Stimulated activated CD8-positive, alpha-beta memory T cell treated with anti-CD3 and anti-CD28 coated beads, Interleukin-7, amount 100 ng/mL, for 48 hours (primary cell): ENCODE measurements around the gene SRRM2.

Source experiments
- DNase-seq, 2 donors: peaks; one replicate each; pipeline ENCODE4 v3.0.0-alpha.2; 2020; ENCODE audit warnings: low read depth in 1 of 2; ENCODE audit errors: extremely low read depth in 1 of 2

SRRM2 gene

DNA sequence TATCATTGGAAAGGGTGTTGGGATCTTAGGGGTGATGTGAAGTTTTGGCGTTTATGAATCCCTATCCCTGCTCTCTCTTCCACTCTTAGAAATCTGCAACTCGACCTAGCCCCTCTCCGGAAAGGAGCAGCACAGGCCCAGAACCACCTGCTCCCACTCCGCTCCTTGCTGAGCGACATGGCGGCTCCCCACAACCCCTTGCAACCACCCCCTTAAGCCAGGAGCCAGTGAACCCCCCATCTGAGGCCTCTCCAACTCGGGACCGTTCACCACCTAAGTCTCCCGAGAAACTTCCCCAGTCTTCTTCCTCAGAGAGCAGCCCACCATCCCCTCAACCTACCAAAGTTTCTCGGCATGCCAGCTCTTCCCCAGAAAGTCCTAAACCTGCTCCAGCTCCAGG lies 9.0 kb downstream of the SRRM2 start:
- DNase-seq = no peak

DNA sequence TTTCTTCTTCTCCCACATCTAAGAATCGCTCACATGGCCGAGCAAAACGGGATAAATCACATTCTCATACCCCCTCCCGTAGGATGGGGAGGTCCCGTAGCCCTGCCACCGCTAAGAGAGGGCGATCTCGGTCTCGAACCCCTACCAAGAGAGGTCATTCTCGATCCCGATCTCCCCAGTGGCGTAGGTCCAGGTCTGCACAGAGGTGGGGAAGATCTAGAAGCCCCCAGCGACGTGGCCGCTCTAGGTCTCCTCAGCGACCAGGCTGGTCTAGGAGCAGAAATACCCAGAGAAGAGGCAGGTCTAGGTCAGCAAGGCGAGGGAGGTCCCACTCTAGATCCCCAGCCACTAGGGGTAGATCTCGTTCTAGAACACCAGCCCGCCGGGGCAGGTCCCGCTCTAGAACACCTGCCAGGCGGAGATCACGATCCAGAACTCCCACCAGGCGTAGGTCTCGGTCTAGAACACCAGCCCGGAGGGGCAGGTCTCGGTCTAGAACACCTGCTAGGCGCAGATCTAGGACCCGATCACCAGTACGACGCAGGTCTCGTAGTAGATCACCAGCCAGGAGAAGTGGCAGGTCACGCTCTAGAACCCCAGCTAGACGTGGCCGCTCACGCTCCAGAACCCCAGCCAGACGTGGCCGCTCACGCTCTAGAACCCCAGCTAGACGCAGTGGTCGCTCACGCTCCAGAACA lies 9.6 kb downstream of the SRRM2 start:
- DNase-seq = no peak

DNA sequence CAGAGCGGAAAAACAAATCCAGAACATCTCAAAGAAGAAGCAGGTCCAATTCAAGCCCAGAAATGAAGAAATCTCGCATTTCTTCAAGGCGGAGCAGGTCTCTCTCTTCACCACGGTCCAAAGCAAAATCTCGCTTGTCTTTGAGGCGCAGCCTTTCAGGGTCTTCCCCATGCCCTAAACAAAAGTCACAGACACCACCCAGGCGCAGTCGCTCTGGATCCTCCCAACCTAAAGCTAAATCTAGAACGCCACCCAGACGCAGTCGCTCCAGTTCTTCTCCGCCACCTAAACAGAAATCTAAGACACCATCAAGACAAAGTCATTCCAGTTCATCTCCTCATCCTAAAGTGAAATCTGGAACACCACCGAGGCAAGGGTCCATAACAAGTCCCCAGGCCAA lies 10.3 kb downstream of the SRRM2 start:
- no peak for DNase-seq

DNA sequence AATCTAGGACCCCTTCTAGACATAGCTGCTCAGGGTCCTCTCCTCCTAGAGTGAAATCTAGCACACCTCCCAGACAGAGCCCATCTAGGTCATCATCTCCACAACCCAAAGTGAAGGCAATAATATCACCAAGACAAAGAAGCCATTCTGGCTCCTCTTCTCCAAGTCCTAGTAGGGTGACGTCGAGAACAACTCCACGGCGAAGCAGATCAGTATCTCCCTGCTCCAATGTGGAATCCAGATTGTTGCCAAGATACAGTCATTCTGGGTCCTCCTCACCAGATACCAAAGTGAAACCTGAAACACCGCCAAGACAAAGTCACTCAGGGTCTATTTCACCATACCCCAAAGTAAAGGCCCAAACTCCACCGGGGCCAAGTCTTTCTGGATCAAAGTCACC lies 10.7 kb downstream of the SRRM2 start:
- no peak for DNase-seq

DNA sequence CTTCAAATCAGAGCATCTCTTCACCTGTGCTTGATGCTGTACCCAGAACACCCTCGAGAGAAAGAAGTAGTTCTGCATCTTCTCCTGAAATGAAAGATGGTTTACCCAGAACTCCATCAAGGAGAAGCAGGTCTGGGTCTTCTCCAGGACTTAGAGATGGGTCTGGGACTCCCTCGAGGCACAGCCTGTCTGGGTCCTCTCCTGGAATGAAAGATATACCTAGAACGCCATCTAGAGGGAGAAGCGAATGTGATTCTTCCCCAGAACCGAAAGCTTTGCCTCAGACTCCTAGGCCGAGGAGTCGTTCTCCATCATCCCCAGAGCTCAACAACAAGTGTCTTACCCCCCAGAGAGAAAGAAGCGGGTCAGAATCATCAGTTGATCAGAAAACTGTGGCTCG lies 12.3 kb downstream of the SRRM2 start:
- DNase-seq = no peak

DNA sequence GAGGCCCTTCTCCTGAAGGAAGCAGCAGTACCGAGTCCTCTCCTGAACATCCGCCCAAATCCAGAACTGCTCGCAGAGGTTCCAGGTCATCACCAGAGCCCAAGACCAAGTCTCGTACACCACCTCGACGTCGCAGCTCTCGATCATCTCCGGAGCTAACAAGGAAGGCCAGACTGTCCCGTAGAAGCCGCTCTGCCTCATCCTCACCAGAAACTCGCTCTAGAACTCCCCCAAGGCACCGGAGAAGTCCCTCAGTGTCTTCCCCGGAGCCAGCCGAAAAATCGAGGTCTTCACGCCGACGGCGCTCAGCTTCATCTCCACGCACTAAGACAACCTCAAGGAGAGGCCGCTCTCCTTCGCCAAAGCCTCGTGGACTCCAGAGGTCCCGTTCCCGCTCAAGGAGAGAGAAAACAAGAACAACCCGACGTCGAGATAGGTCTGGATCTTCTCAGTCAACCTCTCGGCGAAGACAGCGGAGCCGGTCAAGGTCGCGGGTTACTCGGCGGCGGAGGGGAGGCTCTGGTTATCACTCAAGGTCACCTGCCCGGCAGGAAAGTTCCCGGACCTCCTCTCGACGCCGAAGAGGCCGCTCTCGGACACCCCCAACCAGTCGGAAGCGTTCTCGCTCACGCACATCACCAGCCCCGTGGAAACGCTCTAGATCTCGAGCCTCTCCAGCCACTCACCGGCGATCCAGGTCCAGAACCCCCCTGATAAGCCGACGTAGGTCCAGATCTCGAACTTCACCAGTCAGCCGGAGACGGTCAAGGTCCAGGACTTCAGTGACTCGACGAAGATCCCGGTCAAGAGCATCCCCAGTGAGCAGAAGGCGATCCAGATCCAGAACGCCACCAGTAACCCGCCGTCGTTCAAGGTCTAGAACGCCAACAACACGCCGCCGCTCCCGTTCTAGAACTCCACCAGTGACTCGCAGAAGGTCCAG lies 13.3 kb downstream of the SRRM2 start:
- DNase-seq = no peak

DNA sequence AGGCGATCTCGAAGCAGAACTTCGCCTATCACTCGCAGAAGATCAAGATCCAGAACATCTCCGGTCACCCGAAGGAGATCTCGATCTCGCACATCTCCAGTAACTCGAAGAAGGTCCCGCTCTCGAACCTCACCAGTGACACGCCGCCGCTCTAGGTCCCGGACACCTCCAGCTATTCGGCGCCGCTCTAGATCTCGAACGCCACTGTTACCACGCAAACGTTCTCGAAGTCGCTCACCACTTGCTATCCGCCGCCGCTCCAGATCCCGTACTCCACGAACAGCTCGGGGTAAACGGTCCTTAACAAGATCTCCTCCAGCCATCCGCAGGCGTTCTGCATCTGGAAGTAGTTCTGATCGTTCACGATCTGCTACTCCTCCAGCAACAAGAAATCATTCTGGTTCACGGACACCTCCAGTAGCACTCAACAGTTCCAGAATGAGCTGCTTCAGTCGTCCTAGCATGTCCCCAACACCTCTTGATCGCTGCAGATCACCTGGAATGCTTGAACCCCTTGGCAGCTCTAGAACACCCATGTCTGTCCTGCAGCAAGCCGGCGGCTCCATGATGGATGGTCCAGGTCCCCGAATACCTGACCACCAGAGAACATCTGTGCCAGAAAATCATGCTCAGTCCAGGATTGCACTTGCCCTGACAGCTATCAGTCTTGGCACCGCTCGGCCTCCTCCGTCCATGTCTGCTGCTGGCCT lies 14.1 kb downstream of the SRRM2 start:
- no peak for DNase-seq

DNA sequence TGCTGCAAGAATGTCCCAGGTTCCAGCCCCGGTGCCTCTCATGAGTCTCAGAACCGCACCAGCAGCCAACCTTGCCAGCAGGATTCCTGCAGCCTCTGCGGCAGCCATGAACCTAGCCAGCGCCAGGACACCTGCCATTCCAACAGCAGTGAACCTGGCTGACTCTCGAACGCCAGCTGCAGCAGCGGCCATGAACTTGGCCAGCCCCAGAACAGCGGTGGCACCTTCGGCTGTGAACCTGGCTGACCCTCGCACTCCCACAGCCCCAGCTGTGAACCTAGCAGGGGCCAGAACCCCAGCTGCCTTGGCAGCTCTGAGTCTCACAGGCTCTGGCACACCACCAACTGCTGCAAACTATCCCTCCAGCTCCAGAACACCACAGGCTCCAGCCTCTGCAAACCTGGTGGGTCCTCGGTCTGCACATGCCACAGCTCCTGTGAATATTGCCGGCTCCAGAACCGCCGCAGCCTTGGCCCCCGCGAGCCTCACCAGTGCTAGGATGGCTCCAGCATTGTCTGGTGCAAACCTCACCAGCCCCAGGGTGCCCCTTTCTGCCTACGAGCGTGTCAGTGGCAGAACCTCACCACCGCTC lies 14.8 kb downstream of the SRRM2 start:
- DNase-seq = no peak

DNA sequence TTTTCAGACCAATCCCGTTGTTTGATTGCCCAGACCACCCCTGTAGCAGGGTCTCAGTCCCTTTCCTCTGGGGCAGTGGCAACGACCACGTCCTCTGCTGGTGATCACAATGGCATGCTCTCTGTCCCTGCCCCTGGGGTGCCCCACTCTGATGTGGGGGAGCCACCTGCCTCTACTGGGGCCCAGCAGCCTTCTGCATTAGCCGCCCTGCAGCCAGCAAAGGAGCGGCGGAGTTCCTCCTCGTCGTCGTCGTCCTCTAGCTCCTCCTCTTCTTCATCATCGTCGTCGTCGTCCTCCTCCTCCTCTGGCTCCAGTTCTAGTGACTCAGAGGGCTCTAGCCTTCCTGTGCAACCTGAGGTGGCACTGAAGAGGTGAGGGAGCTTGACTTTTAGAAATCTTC lies 15.5 kb downstream of the SRRM2 start:
- DNase-seq = no peak

DNA sequence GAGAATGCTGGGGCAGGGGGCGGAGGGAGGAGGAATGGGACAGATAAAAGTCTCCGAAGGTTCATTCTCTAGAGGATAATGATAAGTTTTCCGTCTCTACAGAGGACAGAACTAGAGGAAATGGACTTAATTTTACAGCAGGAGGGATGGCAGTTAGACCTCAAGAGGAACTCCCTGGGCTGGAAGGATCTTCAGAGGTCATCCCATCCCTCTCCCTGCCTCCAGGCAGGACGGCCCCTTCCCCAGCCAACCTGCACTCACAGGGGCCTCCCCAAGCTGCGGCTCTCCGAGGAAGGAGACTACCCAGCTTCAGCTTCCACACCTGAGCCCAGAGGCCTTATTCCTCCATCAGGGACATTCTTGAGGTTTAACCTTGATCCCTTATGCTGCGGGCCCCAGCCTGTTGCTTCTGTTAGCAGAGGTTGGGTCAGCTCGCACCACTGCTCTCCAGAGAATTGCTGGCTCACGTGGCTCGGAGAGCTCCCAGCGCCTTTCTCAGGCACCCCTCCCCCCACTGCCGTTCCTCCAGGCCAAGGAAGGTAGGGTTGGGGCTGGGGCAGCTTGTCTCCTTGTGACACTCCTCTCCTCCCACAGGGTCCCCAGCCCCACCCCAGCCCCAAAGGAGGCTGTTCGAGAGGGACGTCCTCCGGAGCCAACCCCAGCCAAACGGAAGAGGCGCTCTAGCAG lies 16.1 kb downstream of the SRRM2 start:
- DNase-seq = no peak

DNA sequence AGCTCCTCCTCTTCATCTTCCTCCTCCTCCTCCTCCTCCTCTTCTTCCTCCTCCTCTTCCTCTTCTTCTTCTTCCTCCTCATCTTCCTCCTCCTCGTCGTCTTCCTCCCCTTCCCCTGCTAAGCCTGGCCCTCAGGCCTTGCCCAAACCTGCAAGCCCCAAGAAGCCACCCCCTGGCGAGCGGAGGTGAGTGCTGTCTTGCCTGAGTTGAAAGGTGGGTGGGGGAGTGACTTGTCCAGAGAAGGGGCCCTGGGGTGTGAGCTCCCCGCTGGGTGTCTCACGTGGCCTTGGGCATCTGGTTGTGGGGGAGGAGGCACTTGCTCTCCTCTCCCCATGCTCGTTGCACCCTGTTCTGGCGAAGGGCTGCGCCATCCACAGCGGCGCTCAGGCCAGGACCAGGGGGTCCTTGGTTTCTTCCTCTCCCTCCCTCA lies 16.7 kb downstream of the SRRM2 start:
- DNase-seq = no peak

DNA sequence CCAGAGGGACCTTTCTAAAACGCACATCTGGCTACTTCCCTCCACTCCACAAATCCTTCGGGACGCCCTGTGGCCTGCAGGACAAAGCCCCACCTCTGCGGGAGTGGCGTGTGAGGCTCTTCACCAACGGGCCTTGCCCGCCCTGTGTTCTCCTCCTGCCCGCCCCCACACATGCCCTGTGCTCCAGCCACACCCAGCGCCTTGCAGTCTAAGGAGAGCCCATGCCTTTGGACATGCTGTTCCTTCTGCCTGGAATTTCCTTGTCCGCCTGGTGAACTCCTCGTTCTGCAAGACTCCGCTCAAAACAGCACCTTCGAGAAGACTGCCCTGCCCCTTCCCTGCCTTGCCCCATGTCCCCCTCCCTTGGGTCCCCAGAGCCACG lies 17.2 kb downstream of the SRRM2 start:
- DNase-seq = no peak

DNA sequence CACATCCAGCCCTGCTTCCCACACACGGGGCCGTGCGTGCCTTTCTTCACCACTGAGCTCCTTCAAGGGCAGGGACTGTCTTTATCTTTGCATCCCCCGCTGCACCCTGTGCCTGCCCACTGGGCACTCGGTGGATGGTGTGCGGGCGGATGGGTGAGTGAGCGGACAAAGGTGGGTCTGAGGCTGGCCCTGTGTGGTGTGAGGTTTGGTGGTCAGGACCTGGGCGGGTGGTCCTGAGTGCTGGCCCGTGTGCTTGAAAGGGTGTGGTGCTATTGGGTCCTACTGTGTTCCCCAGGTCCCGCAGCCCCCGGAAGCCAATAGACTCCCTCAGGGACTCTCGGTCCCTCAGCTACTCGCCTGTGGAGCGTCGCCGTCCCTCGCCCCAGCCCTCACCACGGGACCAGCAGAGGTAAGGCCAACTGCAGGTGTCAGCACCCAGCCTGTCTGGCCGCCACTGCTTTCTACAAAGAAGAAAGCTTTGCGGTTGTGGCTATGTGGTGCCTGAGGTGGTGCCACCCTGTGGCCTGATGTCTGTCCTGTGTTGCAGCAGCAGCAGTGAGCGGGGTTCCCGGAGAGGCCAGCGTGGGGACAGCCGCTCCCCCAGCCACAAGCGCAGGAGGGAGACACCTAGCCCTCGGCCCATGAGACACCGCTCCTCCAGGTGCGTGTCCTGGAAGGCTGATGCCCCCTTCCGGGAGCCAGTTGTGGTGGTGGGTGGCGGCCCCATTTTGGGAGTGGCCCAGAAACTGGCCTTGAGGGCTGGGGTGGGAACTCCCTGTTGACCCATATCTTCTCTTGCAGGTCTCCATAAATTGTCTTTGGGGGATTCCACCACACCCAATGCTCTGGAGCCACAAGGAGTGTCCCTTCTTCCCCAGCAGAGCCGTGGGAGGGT lies 17.9 kb downstream of the SRRM2 start:
- DNase-seq = no peak

DNA sequence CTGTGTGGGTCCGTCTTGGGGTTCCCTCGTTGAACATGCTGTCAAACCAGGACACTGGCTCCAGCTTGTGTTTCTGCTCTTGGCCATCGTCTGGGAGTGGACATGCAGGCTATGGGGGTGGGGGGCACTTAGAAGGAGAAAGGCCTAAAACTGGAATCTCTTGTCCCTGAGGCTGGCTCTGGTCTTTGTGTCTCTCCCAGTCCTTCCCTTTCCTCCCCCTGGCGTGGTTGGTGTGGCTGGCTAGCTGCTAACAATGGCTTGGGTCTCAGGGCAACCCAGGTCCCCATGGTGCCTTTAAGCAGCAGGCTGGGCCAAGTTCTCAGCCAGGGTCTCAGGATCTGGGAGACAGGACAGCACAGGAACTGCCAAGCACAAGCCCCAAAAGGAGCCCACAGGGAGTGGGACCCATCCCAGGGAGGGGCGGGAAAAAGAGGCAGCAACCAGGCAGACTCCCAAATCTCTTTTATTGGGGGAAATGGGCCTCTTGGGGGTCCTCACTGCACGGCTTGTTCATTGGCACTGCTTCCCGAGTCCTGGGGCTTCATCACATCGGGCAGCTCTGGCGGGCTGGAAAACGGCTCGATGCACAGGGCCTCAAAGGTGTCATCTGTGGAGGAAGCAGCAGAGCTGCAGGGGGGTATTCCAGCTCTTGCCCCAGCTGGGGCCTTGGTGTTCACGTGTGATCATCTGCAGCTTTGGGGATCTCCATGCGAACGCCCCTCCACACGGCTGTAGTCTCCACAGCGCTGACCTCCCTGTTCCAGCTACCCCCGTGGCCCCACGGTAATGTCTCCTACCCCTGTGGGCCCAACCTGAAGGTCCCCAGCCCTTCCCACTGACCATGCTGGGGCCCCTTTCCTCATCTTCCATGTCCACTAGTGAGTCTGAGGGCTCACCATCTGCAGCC lies 19.3 kb downstream of the SRRM2 start:
- no peak for DNase-seq

DNA sequence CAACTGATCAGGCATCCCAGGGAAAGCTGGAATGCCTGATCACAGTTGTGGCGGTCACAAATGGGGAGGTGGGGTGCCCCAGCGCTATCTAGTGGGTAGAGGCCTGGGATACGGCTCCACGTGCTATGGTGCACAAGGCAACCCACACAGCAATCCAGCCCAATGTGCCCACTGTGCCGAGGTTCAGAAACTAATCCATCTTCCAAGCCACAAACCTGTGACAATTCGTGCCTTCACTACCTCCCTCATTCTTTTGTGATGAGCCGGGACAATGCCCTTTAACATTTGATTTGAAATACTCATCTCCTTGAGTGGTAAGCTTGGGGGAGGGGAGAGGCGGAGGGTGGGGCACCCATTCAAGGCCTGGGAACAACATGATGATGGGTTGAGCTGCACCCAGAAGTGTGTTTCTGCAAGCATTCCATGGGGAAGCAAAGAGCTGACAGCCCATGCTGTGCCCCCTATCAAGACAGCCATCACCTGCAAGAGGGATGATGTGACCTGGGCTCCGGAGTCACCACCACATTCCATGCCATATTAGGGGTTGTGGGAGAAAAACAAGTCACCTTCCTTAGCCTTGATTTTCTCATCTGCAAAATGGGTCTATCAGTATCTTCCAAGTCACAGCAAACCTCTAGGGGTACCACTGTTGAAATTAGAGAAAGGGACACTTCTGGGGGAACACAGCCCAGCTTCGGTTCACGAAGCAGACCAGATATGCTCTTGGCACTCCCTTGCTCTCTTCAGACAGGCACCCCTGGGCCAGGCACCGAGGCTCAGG lies 20.9 kb downstream of the SRRM2 start:
- DNase-seq = no peak

DNA sequence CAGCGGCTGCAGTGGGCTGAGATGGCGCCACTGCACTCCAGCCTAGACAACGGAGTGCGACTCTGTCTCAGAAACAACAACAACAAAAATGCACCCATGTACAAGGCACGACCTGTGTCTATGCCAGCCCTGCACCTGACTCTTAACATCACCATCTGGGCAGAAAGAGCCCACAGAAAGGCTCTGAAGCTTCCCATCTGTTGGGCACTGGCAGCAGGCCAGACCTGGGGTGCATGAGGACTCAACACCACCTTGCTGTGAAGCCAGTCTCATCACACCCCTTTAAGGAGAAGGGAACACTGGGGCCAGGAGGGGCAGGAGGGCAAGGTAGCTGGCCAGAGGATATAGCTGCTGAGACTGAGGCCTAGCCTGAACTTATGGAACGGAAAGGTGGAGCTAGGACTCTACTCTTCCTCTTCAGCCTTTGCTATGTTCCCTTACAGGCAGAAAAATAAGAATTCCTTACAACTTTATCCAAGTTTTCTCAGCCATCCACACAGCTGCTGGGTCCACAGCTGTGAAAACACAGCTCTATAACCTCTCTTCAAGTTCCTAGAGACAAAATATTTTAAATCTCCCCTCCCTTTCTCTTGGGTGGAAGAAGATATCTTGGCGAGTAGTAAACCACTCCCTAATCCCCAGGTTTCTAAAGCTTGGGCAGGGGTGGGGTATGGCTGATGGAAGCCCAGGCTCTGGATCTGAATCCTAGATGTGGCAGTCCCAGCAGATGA lies 21.9 kb downstream of the SRRM2 start:
- no peak for DNase-seq

DNA sequence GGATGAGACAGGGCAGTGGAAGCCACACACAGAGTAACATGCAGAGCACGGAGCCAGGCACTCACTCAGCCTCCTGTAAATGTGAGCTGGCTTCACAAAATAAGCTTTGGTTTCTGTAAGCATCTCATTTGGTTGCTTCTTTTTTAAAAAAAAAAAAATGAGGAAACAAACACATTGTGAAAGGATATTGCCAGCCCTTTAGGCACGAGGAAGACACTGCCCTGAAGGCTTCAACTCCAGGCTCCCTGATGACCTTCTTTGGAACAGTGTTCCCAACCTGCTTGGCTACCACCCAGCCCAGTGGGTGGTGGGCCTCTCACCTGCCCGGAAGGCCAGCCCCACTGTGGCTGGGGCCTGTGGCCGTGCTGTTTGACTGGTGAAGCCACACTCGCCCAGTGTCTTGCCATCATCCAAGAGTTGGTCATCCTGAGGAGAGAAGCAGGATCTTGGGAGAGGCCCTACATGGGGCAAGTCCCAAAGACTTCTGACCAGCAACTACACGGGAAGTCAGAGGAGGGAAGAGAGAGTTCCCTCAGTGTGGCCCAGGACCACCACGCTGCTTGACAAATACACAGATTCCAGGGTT lies 22.8 kb downstream of the SRRM2 start:
- no peak for DNase-seq
